HL-60 (cell line): ENCODE measurements around the gene CHST13.

Experiments
- GABPA ChIP-seq: IDR thresholded peaks from 2 replicates; pipeline ENCODE4 v1.6.1; 2012; ENCODE audit warnings: low read depth
- POLR2AphosphoS5 ChIP-seq: IDR thresholded peaks from 2 replicates; pipeline ENCODE4 v1.6.1; 2012; ENCODE audit warnings: low read depth
- REST ChIP-seq: IDR thresholded peaks from 2 replicates; pipeline ENCODE4 v1.6.1; 2012; ENCODE audit warnings: low read depth; ENCODE audit not compliant: insufficient replicate concordance
- SPI1 ChIP-seq: IDR thresholded peaks from 2 replicates; pipeline ENCODE4 v1.6.1; 2012; ENCODE audit warnings: low read depth, mild to moderate bottlenecking, borderline replicate concordance
- TF ChIP-seq, protein P1 (sequence below): IDR thresholded peaks from one replicate; pipeline ENCODE4 v1.5.1; 2011; ENCODE audit warnings: low read length, control low read depth, inconsistent platforms; ENCODE audit not compliant: insufficient read depth

- TF ChIP-seq POLR2AphosphoS5 (no peak), REST (no peak), GABPA (no peak), SPI1 (no peak)
- TF ChIP-seq, protein P1, sequence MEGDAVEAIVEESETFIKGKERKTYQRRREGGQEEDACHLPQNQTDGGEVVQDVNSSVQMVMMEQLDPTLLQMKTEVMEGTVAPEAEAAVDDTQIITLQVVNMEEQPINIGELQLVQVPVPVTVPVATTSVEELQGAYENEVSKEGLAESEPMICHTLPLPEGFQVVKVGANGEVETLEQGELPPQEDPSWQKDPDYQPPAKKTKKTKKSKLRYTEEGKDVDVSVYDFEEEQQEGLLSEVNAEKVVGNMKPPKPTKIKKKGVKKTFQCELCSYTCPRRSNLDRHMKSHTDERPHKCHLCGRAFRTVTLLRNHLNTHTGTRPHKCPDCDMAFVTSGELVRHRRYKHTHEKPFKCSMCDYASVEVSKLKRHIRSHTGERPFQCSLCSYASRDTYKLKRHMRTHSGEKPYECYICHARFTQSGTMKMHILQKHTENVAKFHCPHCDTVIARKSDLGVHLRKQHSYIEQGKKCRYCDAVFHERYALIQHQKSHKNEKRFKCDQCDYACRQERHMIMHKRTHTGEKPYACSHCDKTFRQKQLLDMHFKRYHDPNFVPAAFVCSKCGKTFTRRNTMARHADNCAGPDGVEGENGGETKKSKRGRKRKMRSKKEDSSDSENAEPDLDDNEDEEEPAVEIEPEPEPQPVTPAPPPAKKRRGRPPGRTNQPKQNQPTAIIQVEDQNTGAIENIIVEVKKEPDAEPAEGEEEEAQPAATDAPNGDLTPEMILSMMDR, result no peak
Measured at GRCh38 chr3:126526668-126527005, 2.7 kb downstream of the CHST13 start.
